Stomach (tissue), 9 donors: ENCODE results near the gene PNCK. TPM values are rescaled to one million over a fixed set of nuclear protein-coding genes. Genes with fewer than 3 reads are reported as not detected.

Experiments
- DNase-seq, 2 donors: peaks; one replicate each; pipeline versions ENCODE4 v3.0.0 to v3.0.0-alpha.2; 2013 to 2019
- H3K27ac ChIP-seq, 5 donors: fragments of 200-600 bp in 4 of 5; sonication (generic) in 4 of 5; one replicate each; pipeline ENCODE4 v1.5.1; 2013 to 2019; ENCODE audit warnings: mild to moderate bottlenecking in 1 of 5, moderate library complexity in 1 of 5
- H3K27me3 ChIP-seq, 3 donors: fragments of 200-600 bp; sonication (generic); one replicate each; pipeline ENCODE4 v1.5.1; 2017 to 2019; ENCODE audit warnings: mixed run types in 1 of 3
- H3K36me3 ChIP-seq, 4 donors: fragments of 200-600 bp; sonication (generic); 1 replicate in 3 of 4; 2 replicates in 1 of 4; pipeline ENCODE4 v1.5.1; 2016 to 2019
- H3K4me1 ChIP-seq, 4 donors: fragments of 200-600 bp; sonication (generic); one replicate each; pipeline ENCODE4 v1.5.1; 2016 to 2019
- H3K4me3 ChIP-seq, 4 donors: fragments of 200-600 bp; sonication (generic) in 3 of 4; one replicate each; pipeline ENCODE4 v1.5.1; 2016 to 2019; ENCODE audit warnings: mild to moderate bottlenecking in 1 of 4
- H3K9me3 ChIP-seq, 4 donors: fragments of 200-600 bp; sonication (generic); one replicate each; pipeline ENCODE4 v1.5.1; 2016 to 2019
- CTCF ChIP-seq, 7 experiments: fragments of 450-650 bp in 4 of 7; fragments of 200-600 bp in 3 of 7; sonication (generic) in 3 of 7; IDR thresholded peaks; one replicate each; pipeline ENCODE4 v1.5.1; 2016 to 2019; ENCODE audit warnings: antibody characterized with exemption in 7 of 7, control low read depth in 2 of 7, mild to moderate bottlenecking in 1 of 7
- EP300 ChIP-seq: sonication (generic); formaldehyde crosslinking; IDR thresholded peaks from one replicate; pipeline ENCODE4 v1.6.1; 2017; ENCODE audit warnings: antibody characterized with exemption
- POLR2A ChIP-seq, 4 donors: fragments of 450-650 bp; IDR thresholded peaks; one replicate each; pipeline ENCODE4 v1.6.1; 2016; ENCODE audit warnings: antibody characterized with exemption in 4 of 4, control low read depth in 2 of 4, mild to moderate bottlenecking in 1 of 4, moderate library complexity in 1 of 4
- POLR2AphosphoS5 ChIP-seq, 3 donors: sonication (generic); formaldehyde crosslinking; IDR thresholded peaks; one replicate each; pipeline ENCODE4 v1.6.1; 2016; ENCODE audit warnings: antibody characterized with exemption in 3 of 3
- WGBS, 5 donors: extraction: QIAGEN DNeasy Blood & Tissue Kit in 3 of 5; methylation state at CpG; one replicate each; pipeline versions ENCODE4 v1.1.5 to v1.1.7; 2013 to 2018; 5-methylcytosine and 5-hydroxymethylcytosine counted together
- intact Hi-C: fragments of 100-400 bp; cut with DNase I; formaldehyde crosslinking; loops from one replicate; pipeline ENCODE4 v1.15.1; 2023; ENCODE audit warnings: low total_unique reads
- polyA plus RNA-seq, 3 donors: library from polyadenylated mRNA; stranded (reverse); fragments of 200-250 nt; gene quantifications; one replicate each; pipeline ENCODE4 v1.2.3, GENCODE V29; 2013
- total RNA-seq, 5 donors: library from RNA; depleted of rRNA; stranded (reverse); fragments of >200 nt; gene quantifications; one replicate each; pipeline versions ENCODE4 v1.1.0 to v1.2.3, GENCODE V29; 2014 to 2016
- donor health status: healthy with polysubstance abuse.
- donor health status: Bipolar disorder and iron deficiency.
- donor health status: healthy.

Gene PNCK
- total and polyA plus RNA-seq, 8 donors: 0.44 to 21.0 (median 8.3) TPM; not detected in 1

- H3K4me1 ChIP-seq: peaks cover 0 to 28% (median 22%) of the 10 kb centered on the region in 4 donors
- H3K36me3 ChIP-seq: no peaks in the 10 kb centered on the region
- H3K9me3 ChIP-seq: no peaks in the 10 kb centered on the region
- H3K4me3 ChIP-seq: no peak overlapping the region
- H3K27ac ChIP-seq: no peak overlapping the region
- H3K27me3 ChIP-seq: peaks cover 17 to 58% (median 41%) of the 10 kb centered on the region in 3 donors
- intact Hi-C loops: no loop called here
- DNase-seq: peak in 1 of 2 donors; percentile 17
- TF ChIP-seq CTCF (IDR thresholded peaks at IDR 0.05) (no peak), EP300 (no peak), POLR2AphosphoS5 (IDR thresholded peaks at IDR 0.05) (no peak), POLR2A (IDR thresholded peaks at IDR 0.05) (no peak)
- WGBS, 5 donors: 79 to 90% (median 87%) methylated on average over 11 to 23 of the region's 23 CpGs
Observed at GRCh38 chrX:153640045-153640686, 33.4 kb downstream of the PNCK start.

GRCh38 chrX:153639177-153640044, 34.2 kb downstream of the PNCK start:
- no peak for TF ChIP-seq POLR2AphosphoS5 (IDR thresholded peaks at IDR 0.05)
- no peak for TF ChIP-seq POLR2A (IDR thresholded peaks at IDR 0.05)
- no peak for TF ChIP-seq CTCF (IDR thresholded peaks at IDR 0.05)
- no peak for TF ChIP-seq EP300
- peak; percentile 4 to 20 for DNase-seq
- intact Hi-C loops: no loop called here

GRCh38 chrX:153638436-153639176, 35.0 kb downstream of the PNCK start:
- intact Hi-C loops: no loop called here
- H3K36me3 ChIP-seq: no peaks in the 10 kb centered on the region
- no peak overlapping the region for H3K27ac ChIP-seq
- DNase-seq: peak; percentile 3 to 15
- WGBS, 5 donors: 62 to 84% (median 73%) methylated on average over 8 to 20 of the region's 20 CpGs
- H3K27me3 ChIP-seq: peaks cover 9 to 44% (median 36%) of the 10 kb centered on the region in 3 donors
- H3K9me3 ChIP-seq: no peaks in the 10 kb centered on the region
- no peak overlapping the region for H3K4me3 ChIP-seq
- peaks cover 0 to 19% (median 18%) of the 10 kb centered on the region in 4 donors for H3K4me1 ChIP-seq
- TF ChIP-seq POLR2A (IDR thresholded peaks at IDR 0.05): no peak
- no peak for TF ChIP-seq POLR2AphosphoS5 (IDR thresholded peaks at IDR 0.05)
- no peak for TF ChIP-seq EP300
- no peak for TF ChIP-seq CTCF (IDR thresholded peaks at IDR 0.05)

More at GRCh38 chrX:153639177-153640044, 34.2 kb downstream of the PNCK start:
- no peak overlapping the region for H3K4me3 ChIP-seq
- H3K36me3 ChIP-seq: no peaks in the 10 kb centered on the region
- no peak overlapping the region for H3K27ac ChIP-seq
- no peaks in the 10 kb centered on the region for H3K9me3 ChIP-seq
- H3K27me3 ChIP-seq: peaks cover 10 to 51% (median 39%) of the 10 kb centered on the region in 3 donors
- peaks cover 0 to 24% (median 22%) of the 10 kb centered on the region in 4 donors for H3K4me1 ChIP-seq
- 71 to 84% (median 76%) methylated on average over 8 to 28 of the region's 28 CpGs for WGBS, 5 donors

- no peaks in the 10 kb centered on the region for H3K36me3 ChIP-seq
- H3K4me3 ChIP-seq: no peak overlapping the region
- no peak overlapping the region for H3K27ac ChIP-seq
- 75 to 100% (median 86%) methylated on average over 3 to 6 of the region's 6 CpGs for WGBS, 5 donors
- TF ChIP-seq EP300 (no peak), POLR2A (IDR thresholded peaks at IDR 0.05) (no peak), CTCF (IDR thresholded peaks at IDR 0.05) (no peak), POLR2AphosphoS5 (IDR thresholded peaks at IDR 0.05) (no peak)
- H3K4me1 ChIP-seq: peaks cover 0 to 13% (median 12%) of the 10 kb centered on the region in 4 donors
- DNase-seq: no peak
- intact Hi-C loops: no loop called here
- peaks cover 9 to 38% (median 34%) of the 10 kb centered on the region in 3 donors for H3K27me3 ChIP-seq
- H3K9me3 ChIP-seq: no peaks in the 10 kb centered on the region
Observed at GRCh38 chrX:153638041-153638371, 35.6 kb downstream of the PNCK start.
